NCI-H2029 treated with DMSO at 0.1 percent for 48 hours (cell line): ENCODE measurements around the gene PPP1R2C.

Experiments used
- DNase-seq: peaks from one replicate; lab custom pipeline; 2025; lab: John Stamatoyannopoulos, UW

Gene PPP1R2C

DNA sequence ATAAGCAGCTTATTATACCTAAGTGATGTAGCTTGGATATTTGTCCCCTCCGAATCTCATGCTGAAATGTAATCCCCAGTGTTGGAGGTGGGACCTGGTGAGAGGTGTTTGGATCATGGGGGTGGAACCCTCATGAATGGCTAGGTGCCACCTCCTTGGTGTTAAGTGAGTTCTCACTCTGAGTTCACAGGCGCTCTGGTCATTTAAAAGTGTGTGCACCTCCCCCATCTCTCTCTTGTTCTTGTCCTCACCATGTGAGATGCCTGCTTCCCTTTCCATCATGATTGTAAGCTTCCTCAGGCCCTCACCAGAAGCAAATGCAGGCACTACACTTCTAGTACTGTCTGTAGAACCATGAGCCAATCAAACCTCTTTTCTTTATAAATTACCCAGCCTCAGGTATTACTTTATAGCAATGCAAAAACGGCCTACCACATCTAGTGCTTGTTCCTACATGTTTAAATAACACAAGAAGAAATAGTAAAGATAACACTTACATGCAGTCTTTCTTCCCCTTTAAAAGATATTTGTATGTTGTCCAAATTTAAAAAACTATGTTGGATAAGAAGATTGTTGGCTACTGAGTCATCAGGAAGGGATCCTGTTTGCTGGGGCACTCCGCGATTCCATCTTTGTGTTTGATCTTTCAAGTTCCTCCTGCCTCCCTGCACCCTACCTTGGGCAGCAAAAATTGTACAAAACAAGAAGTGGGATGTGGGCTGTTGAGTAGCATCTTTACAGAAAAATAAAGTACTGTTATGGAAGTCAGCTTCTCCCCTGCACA, 29.7 kb downstream of the PPP1R2C start:
- DNase-seq: no peak

DNA sequence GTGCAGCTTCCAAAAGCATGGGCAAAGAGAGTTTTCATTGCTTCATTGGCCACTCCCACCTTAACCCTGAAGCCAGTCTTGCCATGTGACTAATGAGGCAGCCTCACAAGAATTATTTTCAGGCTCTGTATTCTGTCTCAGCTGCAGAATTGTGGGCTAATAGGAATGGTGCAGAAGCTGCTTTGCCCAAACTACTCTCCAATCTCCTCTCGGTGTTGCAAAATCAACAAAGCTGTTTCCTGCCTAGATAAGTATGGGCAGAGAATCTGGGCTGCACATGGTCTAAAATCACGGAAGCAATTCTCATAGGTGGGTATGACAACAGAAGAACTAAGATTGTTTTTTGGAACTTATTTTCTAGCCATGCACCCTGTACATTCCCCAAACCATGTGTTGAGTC, 31.4 kb downstream of the PPP1R2C start:
- no peak for DNase-seq

DNA sequence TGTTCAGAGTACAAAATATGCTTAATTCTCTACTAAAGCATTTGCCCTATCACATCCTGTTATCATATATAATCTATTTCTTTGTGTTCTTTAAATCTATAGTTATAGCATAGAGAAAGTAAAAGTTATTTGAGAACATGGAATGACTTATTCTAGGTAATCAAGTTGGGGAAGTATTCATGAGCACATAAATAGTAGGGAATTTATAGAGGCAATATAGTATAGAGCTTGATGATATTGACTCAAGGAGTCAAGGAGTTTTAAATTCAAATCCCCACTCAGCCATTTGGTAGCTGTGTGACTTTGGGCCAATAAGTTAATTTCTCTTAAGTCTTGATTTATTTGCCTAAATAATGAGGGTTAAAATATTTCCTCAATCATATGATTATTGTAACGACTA, 37.5 kb downstream of the PPP1R2C start:
- DNase-seq: no peak

DNA sequence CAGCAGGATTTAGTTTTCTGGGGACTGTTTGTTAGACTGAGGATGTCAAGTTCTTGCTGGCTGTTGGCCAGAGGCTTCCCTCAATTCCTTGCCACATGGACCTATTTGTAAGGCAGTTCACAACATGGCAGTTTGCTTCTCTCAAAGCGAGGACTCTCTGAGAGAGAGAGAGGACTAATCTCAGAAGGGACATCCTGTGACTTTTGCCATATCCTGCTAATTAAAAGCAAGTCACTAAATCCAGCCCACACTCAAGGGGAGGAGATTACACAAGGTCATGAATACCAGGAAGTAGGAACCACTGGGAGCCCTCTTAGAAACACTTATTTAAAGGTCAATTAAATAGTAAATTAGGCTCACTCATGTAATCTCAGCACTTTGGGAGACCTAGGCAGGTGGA, 38.2 kb downstream of the PPP1R2C start:
- DNase-seq: no peak

DNA sequence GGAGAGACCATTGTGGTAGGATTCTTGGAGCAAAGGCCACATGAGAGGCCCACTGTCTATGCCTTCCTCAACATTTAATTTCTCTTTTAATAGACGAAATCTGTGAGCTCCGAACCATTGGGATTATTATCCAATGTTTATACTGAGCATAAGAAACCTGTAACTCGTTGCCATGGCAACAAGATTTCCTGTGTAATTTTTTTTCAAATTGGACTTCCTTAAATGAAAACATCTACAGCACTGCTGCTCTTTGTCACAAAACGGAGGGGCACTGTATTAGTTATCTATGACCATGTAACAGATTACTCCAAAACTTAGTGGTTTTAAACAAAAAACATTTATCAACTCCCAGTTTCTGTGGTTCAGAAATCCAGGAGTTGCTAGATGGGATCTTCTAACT, 38.7 kb downstream of the PPP1R2C start:
- DNase-seq: no peak

DNA sequence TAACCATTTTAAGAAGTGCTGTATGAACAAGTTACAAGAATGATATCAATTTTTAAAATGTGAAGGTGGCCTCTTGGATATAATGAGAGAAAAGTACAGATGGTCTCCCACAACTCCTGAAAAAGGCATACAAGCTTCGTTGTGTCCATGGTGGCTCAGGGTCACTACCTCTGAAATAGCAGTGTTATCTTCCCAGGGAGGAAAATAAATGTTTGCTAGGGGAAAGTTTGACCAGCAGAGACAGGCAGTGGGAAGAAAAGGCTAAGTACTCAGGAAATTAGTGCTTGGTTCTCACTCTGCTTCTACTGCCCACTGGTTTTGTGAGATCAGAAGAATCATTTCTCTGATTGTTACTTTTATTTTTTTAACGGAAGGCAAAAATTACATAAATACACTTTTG, 39.4 kb downstream of the PPP1R2C start:
- no peak for DNase-seq

DNA sequence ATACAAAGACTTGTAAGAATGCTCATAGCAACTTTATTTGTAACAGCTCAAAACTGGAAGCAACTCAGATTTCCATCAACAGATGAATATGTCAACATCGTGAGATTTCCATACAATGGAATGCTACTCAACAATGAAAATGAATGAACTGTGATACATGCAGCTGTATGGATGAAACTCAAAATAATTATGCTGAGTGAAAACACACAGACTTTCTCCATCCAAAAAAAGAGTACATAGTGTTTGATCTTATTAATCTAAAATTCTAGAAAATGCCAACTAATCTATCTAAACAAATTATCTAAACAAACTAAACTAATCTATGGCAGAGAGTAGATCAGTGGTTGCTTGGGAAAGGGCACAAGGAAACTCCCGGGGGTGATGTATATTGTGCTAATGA, 42.7 kb downstream of the PPP1R2C start:
- no peak for DNase-seq

DNA sequence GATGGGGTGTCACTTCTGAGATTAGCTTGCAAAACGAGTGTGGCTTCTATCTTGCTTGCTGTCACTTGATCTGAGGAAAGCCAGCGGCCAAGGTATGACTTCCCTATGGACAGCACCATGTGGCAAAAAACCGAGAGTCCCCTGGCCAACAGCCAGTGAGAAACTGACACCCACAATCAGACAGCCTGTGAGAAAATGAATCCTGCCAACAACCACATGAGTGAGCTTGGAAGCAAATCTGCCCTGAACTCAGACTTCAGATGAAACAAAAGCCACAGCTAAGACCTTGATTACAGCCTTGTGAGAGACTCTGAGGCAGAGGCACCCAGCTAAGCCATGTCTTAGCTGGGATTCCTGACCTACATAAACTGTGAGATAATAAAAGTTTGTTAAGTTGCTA, 45.5 kb downstream of the PPP1R2C start:
- DNase-seq: no peak
